ENCODE measurements around the gene VWC2L. TPM values are rescaled to one million over a fixed set of nuclear protein-coding genes. Genes with fewer than 3 reads are reported as not detected.

VWC2L gene
- polyA plus RNA-seq, 1 donor from 2014 or later: 0.31 TPM

DNA sequence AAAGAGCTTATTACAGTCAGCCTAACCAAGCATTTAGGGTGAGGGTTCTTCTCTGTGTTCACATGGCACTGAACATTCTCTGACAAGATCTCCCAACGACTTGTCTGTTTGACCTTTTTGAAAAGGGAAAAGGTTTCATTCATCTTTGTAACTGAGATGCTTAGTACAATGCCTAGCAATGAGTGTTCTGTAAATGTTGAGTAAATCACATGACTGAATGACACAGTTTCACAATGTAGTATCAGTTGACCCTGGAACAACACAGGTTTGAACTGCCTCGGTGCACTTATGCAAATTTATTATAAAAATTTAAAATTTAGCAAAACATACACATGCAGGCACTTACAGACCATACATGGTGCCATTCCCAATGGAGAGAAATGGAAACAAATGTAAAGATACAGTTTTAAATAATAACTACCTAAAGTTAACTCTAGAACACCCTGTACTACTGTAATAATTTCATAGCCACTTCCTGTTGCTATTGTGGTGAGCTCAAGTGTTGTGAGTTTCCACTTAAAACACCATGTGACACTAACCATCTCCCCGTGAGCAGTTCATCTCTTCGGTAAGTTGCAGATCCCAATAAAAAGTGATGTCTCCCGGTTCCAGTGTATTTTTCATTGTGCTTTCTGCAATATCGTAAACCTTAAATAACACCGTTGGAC is 34.1 kb upstream of the VWC2L start:
- H3F3A ChIP-seq (ENCODE audit: insufficient read depth, low read length, poor library complexity, severe bottlenecking): no peaks in the 10 kb centered on the region
- no peaks in the 10 kb centered on the region for H3K79me2 ChIP-seq (replicated peaks; ENCODE audit: insufficient read depth, low read length)
- no peak overlapping the region for H3K4me3 ChIP-seq (ENCODE audit: low read length)
- no peaks in the 10 kb centered on the region for H4K20me1 ChIP-seq (ENCODE audit: insufficient read depth)
- TF ChIP-seq MXI1 (conservative IDR thresholded peaks at IDR 0.05; ENCODE audit: poor library complexity, severe bottlenecking) (no peak), SMC3 (conservative IDR thresholded peaks at IDR 0.05; ENCODE audit: poor library complexity) (no peak), POLR2AphosphoS5 (IDR thresholded peaks at IDR 0.05) (no peak), RAD21 (conservative IDR thresholded peaks at IDR 0.05) (no peak), TAF1 (IDR thresholded peaks at IDR 0.05; ENCODE audit: low read depth) (no peak), EP300 (conservative IDR thresholded peaks at IDR 0.05; ENCODE audit: poor library complexity, severe bottlenecking) (no peak), EZH2 (IDR thresholded peaks at IDR 0.05; ENCODE audit: borderline replicate concordance, insufficient read depth, low read length, poor library complexity, severe bottlenecking) (no peak)
- TF ChIP-seq, protein P1, sequence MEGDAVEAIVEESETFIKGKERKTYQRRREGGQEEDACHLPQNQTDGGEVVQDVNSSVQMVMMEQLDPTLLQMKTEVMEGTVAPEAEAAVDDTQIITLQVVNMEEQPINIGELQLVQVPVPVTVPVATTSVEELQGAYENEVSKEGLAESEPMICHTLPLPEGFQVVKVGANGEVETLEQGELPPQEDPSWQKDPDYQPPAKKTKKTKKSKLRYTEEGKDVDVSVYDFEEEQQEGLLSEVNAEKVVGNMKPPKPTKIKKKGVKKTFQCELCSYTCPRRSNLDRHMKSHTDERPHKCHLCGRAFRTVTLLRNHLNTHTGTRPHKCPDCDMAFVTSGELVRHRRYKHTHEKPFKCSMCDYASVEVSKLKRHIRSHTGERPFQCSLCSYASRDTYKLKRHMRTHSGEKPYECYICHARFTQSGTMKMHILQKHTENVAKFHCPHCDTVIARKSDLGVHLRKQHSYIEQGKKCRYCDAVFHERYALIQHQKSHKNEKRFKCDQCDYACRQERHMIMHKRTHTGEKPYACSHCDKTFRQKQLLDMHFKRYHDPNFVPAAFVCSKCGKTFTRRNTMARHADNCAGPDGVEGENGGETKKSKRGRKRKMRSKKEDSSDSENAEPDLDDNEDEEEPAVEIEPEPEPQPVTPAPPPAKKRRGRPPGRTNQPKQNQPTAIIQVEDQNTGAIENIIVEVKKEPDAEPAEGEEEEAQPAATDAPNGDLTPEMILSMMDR (IDR thresholded peaks at IDR 0.05; ENCODE audit: poor library complexity, severe bottlenecking): no peak
- TF ChIP-seq, protein P2, sequence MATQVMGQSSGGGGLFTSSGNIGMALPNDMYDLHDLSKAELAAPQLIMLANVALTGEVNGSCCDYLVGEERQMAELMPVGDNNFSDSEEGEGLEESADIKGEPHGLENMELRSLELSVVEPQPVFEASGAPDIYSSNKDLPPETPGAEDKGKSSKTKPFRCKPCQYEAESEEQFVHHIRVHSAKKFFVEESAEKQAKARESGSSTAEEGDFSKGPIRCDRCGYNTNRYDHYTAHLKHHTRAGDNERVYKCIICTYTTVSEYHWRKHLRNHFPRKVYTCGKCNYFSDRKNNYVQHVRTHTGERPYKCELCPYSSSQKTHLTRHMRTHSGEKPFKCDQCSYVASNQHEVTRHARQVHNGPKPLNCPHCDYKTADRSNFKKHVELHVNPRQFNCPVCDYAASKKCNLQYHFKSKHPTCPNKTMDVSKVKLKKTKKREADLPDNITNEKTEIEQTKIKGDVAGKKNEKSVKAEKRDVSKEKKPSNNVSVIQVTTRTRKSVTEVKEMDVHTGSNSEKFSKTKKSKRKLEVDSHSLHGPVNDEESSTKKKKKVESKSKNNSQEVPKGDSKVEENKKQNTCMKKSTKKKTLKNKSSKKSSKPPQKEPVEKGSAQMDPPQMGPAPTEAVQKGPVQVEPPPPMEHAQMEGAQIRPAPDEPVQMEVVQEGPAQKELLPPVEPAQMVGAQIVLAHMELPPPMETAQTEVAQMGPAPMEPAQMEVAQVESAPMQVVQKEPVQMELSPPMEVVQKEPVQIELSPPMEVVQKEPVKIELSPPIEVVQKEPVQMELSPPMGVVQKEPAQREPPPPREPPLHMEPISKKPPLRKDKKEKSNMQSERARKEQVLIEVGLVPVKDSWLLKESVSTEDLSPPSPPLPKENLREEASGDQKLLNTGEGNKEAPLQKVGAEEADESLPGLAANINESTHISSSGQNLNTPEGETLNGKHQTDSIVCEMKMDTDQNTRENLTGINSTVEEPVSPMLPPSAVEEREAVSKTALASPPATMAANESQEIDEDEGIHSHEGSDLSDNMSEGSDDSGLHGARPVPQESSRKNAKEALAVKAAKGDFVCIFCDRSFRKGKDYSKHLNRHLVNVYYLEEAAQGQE (IDR thresholded peaks at IDR 0.05; ENCODE audit: borderline replicate concordance): no peak
- H3K9me3 ChIP-seq (ENCODE audit: low read length): no peaks in the 10 kb centered on the region
- no peaks in the 10 kb centered on the region for H3K36me3 ChIP-seq (ENCODE audit: insufficient read depth, low read length)
- H3K4me2 ChIP-seq (ENCODE audit: low read length): no peak overlapping the region
- no peak overlapping the region for H3K9ac ChIP-seq (ENCODE audit: low read length)
- no peaks in the 10 kb centered on the region for H3K9me2 ChIP-seq (ENCODE audit: insufficient read depth, low read length)
- H2AFZ ChIP-seq (ENCODE audit: low read depth, low read length): no peak overlapping the region
- no peaks in the 10 kb centered on the region for H3K27me3 ChIP-seq (ENCODE audit: insufficient read depth, low read depth, low read length)
- no peak overlapping the region for H3K27ac ChIP-seq (ENCODE audit: low read length)

DNA sequence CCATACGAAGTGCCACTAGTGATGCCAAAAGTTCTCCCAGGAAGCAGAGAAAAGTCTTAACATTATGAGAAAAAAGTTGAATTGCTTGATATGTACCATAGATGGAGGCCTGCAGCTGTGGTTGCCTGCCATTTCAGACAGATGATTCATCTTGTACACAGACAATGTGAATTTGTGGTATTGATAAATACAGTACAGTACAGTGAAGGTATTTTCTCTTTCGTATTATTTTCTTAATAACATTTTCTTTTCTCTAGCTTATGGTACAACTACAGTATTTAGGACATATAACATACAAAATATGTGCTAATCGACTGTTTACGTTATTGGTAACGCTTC is 33.6 kb upstream of the VWC2L start:
- H3K4me3 ChIP-seq (ENCODE audit: low read length): no peak overlapping the region
- no peaks in the 10 kb centered on the region for H4K20me1 ChIP-seq (ENCODE audit: insufficient read depth)
- TF ChIP-seq, protein P2 (IDR thresholded peaks at IDR 0.05; ENCODE audit: borderline replicate concordance): no peak
- TF ChIP-seq EP300 (conservative IDR thresholded peaks at IDR 0.05; ENCODE audit: poor library complexity, severe bottlenecking) (no peak), SMC3 (conservative IDR thresholded peaks at IDR 0.05; ENCODE audit: poor library complexity) (no peak), MXI1 (conservative IDR thresholded peaks at IDR 0.05; ENCODE audit: poor library complexity, severe bottlenecking) (no peak), TAF1 (IDR thresholded peaks at IDR 0.05; ENCODE audit: low read depth) (no peak), EZH2 (IDR thresholded peaks at IDR 0.05; ENCODE audit: borderline replicate concordance, insufficient read depth, low read length, poor library complexity, severe bottlenecking) (no peak)
- TF ChIP-seq, protein P1 (IDR thresholded peaks at IDR 0.05; ENCODE audit: poor library complexity, severe bottlenecking): no peak
- no peaks in the 10 kb centered on the region for H3K27me3 ChIP-seq (ENCODE audit: insufficient read depth, low read depth, low read length)
- H3K36me3 ChIP-seq (ENCODE audit: insufficient read depth, low read length): no peaks in the 10 kb centered on the region
- H3K9me2 ChIP-seq (ENCODE audit: insufficient read depth, low read length): no peaks in the 10 kb centered on the region
- no peaks in the 10 kb centered on the region for H3K79me2 ChIP-seq (replicated peaks; ENCODE audit: insufficient read depth, low read length)
- H3K27ac ChIP-seq (ENCODE audit: low read length): no peak overlapping the region
- no peaks in the 10 kb centered on the region for H3K9me3 ChIP-seq (ENCODE audit: low read length)
- no peak overlapping the region for H2AFZ ChIP-seq (ENCODE audit: low read depth, low read length)
- no peak overlapping the region for H3K9ac ChIP-seq (ENCODE audit: low read length)
- no peak overlapping the region for H3K4me2 ChIP-seq (ENCODE audit: low read length)
- no peaks in the 10 kb centered on the region for H3F3A ChIP-seq (ENCODE audit: insufficient read depth, low read length, poor library complexity, severe bottlenecking)
